HUDEP-2 (cell line): Measurements from ENCODE around the gene PIWIL4.
A peak's percentile ranks its signal among the peaks of the same experiment; 100 is the strongest.

Experiments used
- DNase-seq, 76 experiments: peaks; one replicate each; lab custom pipeline; 2025; ENCODE audit not compliant: unreplicated experiment in 76 of 76; lab: John Stamatoyannopoulos, UW

Gene PIWIL4

GRCh38 chr11:94567181-94567670, at the start of gene PIWIL4:
Gene PIWIL4 (plus strand): TSS chr11:94567368. CDS start chr11:94567519, 151 bp downstream.
- no peak for DNase-seq

GRCh38 chr11:94518300-94518699, 48.9 kb upstream of the PIWIL4 start:
- DNase-seq: no peak

DNA sequence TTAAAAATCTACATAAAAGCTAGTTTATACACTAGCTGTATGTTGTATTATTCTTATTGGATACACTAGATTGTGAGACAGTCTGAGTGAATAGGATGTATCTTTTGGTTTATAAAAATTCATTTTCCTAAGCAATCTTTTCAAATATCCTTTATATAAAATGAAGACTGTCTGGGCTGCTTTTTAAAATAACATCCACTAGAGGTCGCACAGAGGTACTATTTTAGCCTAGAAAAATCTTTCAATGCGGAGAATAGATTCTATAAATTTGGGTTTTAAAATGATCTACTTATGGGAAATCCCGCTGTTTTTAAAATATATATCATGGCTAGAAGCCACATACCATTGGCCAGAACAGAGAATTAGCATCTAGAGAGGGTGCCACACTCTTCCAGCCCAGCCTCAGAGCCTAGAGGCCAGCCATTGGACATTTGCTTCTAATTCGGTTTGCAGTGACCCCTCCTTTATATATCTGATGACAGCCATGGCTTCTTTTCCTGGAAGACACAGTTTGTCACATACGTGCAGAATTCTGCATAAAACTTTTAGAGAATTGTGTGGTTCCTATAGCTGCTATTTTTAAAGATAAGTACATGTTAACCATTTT, 47.6 kb upstream of the PIWIL4 start:
- DNase-seq: peak in 4 of 76 experiments; percentile 1 to 6 (median 2)

- peak in 1 of 76 experiments; percentile 9 for DNase-seq
These were observed 45.5 kb upstream of the PIWIL4 start for GRCh38 chr11:94521684-94522083.

DNA sequence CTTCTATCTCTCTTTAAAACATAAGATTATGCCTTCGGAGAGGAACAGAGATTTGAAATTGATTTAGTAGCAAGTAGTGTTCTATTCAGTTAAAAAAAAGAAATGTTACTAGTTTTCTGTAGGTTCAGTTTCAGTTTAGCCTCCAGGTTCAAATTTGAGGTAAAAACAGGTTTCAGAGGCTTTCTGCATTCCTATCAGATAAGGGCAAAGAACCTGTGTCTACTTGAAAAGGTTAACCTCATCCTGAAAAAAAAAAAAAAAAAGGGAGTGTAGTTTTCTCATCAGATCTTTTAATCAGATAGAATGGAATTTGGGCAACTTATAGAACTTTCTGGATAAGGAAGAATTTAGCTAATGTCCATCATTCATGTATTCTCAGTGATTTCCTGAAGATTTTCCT, 42.8 kb upstream of the PIWIL4 start:
- no peak for DNase-seq

GRCh38 chr11:94525546-94526324, 41.4 kb upstream of the PIWIL4 start:
- no peak for DNase-seq

GRCh38 chr11:94526645-94527438, 40.3 kb upstream of the PIWIL4 start:
- no peak for DNase-seq

- no peak for DNase-seq
These were observed 38.6 kb upstream of the PIWIL4 start for GRCh38 chr11:94528551-94528950.

- DNase-seq: no peak
These were observed 35.0 kb upstream of the PIWIL4 start for GRCh38 chr11:94532211-94532610.

GRCh38 chr11:94533206-94533605, 34.0 kb upstream of the PIWIL4 start:
- DNase-seq: no peak

- DNase-seq: no peak
These were observed 33.2 kb upstream of the PIWIL4 start for GRCh38 chr11:94533696-94534630.

GRCh38 chr11:94536386-94536785, 30.8 kb upstream of the PIWIL4 start:
- DNase-seq: no peak

- DNase-seq: no peak
These were observed 30.1 kb upstream of the PIWIL4 start for GRCh38 chr11:94537031-94537600.

GRCh38 chr11:94539420-94539819, 27.7 kb upstream of the PIWIL4 start:
- no peak for DNase-seq

DNA sequence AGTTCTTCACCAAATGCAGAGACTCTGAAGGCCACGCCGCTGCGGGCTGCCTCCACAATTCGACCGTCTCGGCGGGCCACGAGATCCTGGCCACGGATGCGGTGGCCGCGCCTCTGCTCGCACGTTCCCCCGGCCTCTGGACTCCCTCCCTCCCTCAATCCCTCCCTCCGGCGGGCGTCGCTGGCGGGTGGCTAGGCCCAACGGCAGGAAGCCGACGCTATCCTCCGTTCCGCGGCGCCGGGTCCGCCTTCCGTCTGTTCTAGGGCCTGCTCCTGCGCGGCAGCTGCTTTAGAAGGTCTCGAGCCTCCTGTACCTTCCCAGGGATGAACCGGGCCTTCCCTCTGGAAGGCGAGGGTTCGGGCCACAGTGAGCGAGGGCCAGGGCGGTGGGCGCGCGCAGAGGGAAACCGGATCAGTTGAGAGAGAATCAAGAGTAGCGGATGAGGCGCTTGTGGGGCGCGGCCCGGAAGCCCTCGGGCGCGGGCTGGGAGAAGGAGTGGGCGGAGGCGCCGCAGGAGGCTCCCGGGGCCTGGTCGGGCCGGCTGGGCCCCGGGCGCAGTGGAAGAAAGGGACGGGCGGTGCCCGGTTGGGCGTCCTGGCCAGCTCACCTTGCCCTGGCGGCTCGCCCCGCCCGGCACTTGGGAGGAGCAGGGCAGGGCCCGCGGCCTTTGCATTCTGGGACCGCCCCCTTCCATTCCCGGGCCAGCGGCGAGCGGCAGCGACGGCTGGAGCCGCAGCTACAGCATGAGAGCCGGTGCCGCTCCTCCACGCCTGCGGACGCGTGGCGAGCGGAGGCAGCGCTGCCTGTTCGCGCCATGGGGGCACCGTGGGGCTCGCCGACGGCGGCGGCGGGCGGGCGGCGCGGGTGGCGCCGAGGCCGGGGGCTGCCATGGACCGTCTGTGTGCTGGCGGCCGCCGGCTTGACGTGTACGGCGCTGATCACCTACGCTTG, 23.2 kb upstream of the PIWIL4 start, which contains the start of gene FUT4:
Gene FUT4 (plus strand): TSS at position 227 of the 951 bp plus-strand sequence. CDS start 213 bp downstream, at position 440.
- peak in 55 of 76 experiments; percentile 2 to 78 (median 39) for DNase-seq

DNA sequence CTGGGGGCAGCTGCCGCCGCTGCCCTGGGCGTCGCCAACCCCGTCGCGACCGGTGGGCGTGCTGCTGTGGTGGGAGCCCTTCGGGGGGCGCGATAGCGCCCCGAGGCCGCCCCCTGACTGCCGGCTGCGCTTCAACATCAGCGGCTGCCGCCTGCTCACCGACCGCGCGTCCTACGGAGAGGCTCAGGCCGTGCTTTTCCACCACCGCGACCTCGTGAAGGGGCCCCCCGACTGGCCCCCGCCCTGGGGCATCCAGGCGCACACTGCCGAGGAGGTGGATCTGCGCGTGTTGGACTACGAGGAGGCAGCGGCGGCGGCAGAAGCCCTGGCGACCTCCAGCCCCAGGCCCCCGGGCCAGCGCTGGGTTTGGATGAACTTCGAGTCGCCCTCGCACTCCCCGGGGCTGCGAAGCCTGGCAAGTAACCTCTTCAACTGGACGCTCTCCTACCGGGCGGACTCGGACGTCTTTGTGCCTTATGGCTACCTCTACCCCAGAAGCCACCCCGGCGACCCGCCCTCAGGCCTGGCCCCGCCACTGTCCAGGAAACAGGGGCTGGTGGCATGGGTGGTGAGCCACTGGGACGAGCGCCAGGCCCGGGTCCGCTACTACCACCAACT, 22.4 kb upstream of the PIWIL4 start:
- no peak for DNase-seq

- no peak for DNase-seq
These were observed 21.7 kb upstream of the PIWIL4 start for GRCh38 chr11:94545264-94546161.
